ENCODE measurements around the gene JAK1. TPM values are rescaled to one million over a fixed set of nuclear protein-coding genes. Genes with fewer than 3 reads are reported as not detected.

JAK1 gene
- total RNA-seq, 1 donor from 2014 or later, result 156 TPM

- no peak overlapping the region for H3K27ac ChIP-seq
- TF ChIP-seq CTCF (IDR thresholded peaks at IDR 0.05), result no peak
- H3K4me1 ChIP-seq, result peaks cover 41% of the 10 kb centered on the region
- no peak for ATAC-seq
- H3K4me3 ChIP-seq, result no peak overlapping the region
- no peaks in the 10 kb centered on the region for H3K36me3 ChIP-seq
- intact Hi-C loops (cut with DNase I), result no loop called here
- no peaks in the 10 kb centered on the region for H3K9me3 ChIP-seq
- DNase-seq, result no peak
- no peaks in the 10 kb centered on the region for H3K27me3 ChIP-seq (ENCODE audit: low read depth)
These were observed 65.4 kb downstream of the JAK1 start for GRCh38 chr1:64900916-64901315.

GRCh38 chr1:64898107-64898861, 68.1 kb downstream of the JAK1 start:
- H3K36me3 ChIP-seq, result no peaks in the 10 kb centered on the region
- DNase-seq, result peak; percentile 69
- H3K4me3 ChIP-seq, result no peak overlapping the region
- H3K27ac ChIP-seq, result peak overlapping the region; percentile 59
- no peaks in the 10 kb centered on the region for H3K9me3 ChIP-seq
- no peak for TF ChIP-seq CTCF (IDR thresholded peaks at IDR 0.05)
- no peaks in the 10 kb centered on the region for H3K27me3 ChIP-seq (ENCODE audit: low read depth)
- ATAC-seq, result peak; percentile 94 to 96
- peaks cover 60% of the 10 kb centered on the region for H3K4me1 ChIP-seq
- intact Hi-C loops (cut with DNase I), result no loop called here

GRCh38 chr1:64896551-64896950, 69.8 kb downstream of the JAK1 start:
- intact Hi-C loops (cut with DNase I), result no loop called here

DNA sequence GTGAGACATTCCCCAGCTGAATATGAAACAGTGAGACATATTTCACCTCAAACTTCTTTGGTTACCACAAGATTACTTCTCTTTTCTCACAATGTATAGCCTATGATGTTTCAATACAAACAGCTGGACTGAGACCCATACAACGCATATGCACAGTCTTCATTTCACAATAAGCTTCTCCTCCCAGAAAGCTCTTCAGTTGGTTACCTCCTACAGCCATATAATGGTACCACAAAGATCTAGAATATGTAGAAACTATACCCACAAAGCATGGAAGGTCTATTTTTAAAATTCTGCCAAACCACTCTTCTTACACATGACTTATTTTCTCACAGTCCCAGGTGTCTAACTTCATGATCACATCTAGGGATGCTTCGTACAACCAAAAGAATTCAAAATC, 70.8 kb downstream of the JAK1 start:
- Histone ChIP-seq H3K4me3 (no peak overlapping the region), H3K4me1 (peaks cover 78% of the 10 kb centered on the region), H3K27ac (no peak overlapping the region), H3K36me3 (no peaks in the 10 kb centered on the region), H3K9me3 (no peaks in the 10 kb centered on the region), H3K27me3 (ENCODE audit: low read depth) (no peaks in the 10 kb centered on the region)
- no peak for TF ChIP-seq CTCF (IDR thresholded peaks at IDR 0.05)
- DNase-seq (no peak), ATAC-seq (no peak)
- intact Hi-C loops (cut with DNase I), result no loop called here

More at GRCh38 chr1:64896551-64896950, 69.8 kb downstream of the JAK1 start:
- Histone ChIP-seq H3K4me3 (no peak overlapping the region), H3K9me3 (no peaks in the 10 kb centered on the region), H3K27me3 (ENCODE audit: low read depth) (no peaks in the 10 kb centered on the region), H3K27ac (no peak overlapping the region), H3K4me1 (peaks cover 72% of the 10 kb centered on the region), H3K36me3 (no peaks in the 10 kb centered on the region)
- no peak for DNase-seq
- no peak for ATAC-seq
- no peak for TF ChIP-seq CTCF (IDR thresholded peaks at IDR 0.05)

DNA sequence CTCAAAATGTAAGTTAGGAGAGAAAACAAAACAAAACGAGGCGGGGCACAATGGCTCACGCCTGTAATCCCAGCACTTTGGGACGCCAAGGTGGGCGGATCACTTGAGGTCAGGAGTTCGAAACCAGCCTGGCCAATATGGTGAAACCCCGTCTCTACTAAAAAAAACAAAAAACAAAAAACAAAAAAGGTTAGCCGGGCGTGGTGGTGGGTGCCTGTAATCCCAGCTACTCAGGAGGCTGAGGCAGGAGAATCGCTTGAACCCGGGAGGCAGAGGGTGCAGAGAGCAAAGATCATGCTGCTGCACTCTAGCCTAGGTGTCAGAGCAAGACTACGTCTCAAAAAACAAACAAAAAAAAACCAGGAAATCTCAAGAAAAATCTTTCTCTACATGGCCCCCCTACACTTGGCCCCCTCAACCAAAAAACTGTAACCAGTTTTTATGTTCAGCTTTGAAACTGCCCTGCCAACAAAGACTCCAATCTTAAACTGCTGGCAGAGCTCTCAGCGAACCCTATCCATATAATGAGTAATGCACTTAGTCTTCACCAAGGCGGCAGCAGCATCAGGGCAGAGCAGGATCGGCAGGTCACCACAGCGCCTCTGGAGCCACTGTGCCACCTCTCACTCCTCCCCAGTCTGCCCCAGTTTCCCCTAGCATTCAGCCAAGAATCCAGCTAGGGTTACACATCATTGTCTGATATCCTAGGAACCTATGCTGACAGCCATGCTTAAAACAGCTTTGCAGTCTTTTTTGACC, 71.7 kb downstream of the JAK1 start:
- peaks cover 87% of the 10 kb centered on the region for H3K4me1 ChIP-seq
- H3K27ac ChIP-seq, result no peak overlapping the region
- no peak overlapping the region for H3K4me3 ChIP-seq
- no peak for TF ChIP-seq CTCF (IDR thresholded peaks at IDR 0.05)
- intact Hi-C loops (cut with DNase I), result no loop called here
- no peaks in the 10 kb centered on the region for H3K27me3 ChIP-seq (ENCODE audit: low read depth)
- H3K9me3 ChIP-seq, result no peaks in the 10 kb centered on the region
- H3K36me3 ChIP-seq, result no peaks in the 10 kb centered on the region
- ATAC-seq (no peak), DNase-seq (no peak)
